ENCODE measurements around the gene CD83.

Gene CD83

GRCh38 chr6:14089224-14089623, 28.3 kb upstream of the CD83 start:
- TF ChIP-seq CTCF (IDR thresholded peaks at IDR 0.05; ENCODE audit: low read depth, low read length, missing control alignments) = no peak
- DNase-seq (ENCODE audit: extremely low read depth, low read depth) = no peak

DNA sequence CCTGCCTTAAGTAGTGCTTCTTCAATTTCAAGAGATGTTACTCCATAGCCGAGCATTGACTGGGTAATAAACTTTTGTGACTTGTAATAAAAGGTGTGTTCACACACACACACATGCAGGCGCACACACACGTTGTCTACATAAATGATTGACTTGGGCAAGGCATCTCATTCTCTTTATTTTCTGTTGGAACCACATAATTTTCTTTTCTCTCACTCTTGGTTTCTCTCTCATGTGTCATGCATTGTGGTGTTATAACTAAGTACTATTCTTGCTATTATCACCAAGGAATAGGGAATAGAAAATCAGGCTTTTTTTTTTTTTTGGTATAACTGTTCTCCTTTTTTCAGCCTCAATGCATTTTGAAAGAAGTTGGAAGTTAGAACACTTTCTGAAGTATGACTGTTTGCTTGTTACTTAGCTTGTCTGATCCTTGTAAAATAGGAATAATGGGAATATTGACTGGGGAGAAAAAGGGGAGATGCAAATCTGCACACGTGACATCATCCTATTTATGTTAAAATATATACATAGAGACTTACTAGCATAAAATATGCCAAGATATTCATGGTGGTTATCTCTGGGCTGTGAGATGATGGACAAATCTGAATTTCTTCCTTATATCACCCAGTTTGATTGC, 26.1 kb upstream of the CD83 start:
- no peak for TF ChIP-seq CTCF (IDR thresholded peaks at IDR 0.05; ENCODE audit: low read depth, low read length, missing control alignments)
- no peak overlapping the region for H3K4me3 ChIP-seq (replicated peaks; ENCODE audit: low read depth, low read length)
- DNase-seq (ENCODE audit: extremely low read depth, low read depth) = no peak

More at GRCh38 chr6:14089224-14089623, 28.3 kb upstream of the CD83 start:
- no peak overlapping the region for H3K4me3 ChIP-seq (replicated peaks; ENCODE audit: low read depth, low read length)

DNA sequence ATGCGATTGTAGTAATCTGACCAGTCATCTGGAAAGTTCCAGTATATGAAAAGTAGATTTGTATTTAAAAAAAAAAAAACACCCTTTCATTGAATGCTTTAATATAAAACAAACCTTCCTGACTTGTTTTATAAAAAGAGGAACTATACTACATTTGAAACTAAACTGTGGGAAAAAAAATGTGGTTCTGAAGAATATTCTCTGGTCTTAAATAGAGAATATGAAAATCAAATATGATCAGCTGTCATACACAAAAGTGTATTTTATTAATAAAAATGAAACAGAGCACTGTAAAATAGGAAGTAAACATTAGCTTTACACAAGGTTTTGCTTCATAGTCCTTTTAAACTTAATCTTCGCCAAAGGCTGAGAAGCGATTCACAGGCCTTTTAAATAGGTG, 25.3 kb upstream of the CD83 start:
- DNase-seq (ENCODE audit: extremely low read depth, low read depth) = no peak
- no peak overlapping the region for H3K4me3 ChIP-seq (replicated peaks; ENCODE audit: low read depth, low read length)
- no peak for TF ChIP-seq CTCF (IDR thresholded peaks at IDR 0.05; ENCODE audit: low read depth, low read length, missing control alignments)

GRCh38 chr6:14092838-14093789, 24.5 kb upstream of the CD83 start:
- H3K4me3 ChIP-seq (replicated peaks; ENCODE audit: low read depth, low read length) = no peak overlapping the region
- TF ChIP-seq CTCF (IDR thresholded peaks at IDR 0.05; ENCODE audit: low read depth, low read length, missing control alignments) = no peak
- DNase-seq (ENCODE audit: extremely low read depth, low read depth) = no peak

DNA sequence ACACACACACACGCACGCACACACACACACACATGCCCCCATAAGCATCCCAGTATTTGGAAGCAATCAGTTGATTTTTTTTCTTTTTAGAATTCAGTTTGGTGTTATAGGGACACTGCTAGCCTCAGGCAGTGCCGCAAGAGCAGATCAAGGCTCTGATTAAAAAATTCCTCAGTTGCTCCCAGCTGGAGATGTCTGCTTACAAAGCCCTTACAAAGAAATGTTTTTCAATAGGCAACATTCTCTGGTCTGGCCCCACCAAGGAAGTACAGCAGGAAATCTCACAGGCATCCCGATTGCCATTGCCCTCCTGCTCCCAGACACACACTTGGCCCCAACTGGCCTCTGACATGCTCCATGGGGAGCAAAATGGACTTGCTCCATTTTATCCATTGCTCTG, 22.9 kb upstream of the CD83 start:
- no peak overlapping the region for H3K4me3 ChIP-seq (replicated peaks; ENCODE audit: low read depth, low read length)
- TF ChIP-seq CTCF (IDR thresholded peaks at IDR 0.05; ENCODE audit: low read depth, low read length, missing control alignments) = no peak
- no peak for DNase-seq (ENCODE audit: extremely low read depth, low read depth)

GRCh38 chr6:14095437-14095836, 22.1 kb upstream of the CD83 start:
- H3K4me3 ChIP-seq (replicated peaks; ENCODE audit: low read depth, low read length) = no peak overlapping the region
- no peak for TF ChIP-seq CTCF (IDR thresholded peaks at IDR 0.05; ENCODE audit: low read depth, low read length, missing control alignments)

More at GRCh38 chr6:14095437-14095836, 22.1 kb upstream of the CD83 start:
- DNase-seq (ENCODE audit: extremely low read depth, low read depth) = no peak

Data from HFF-Myc (cell line).